NCI-H2196 (cell line): ENCODE measurements around the gene SLC26A11.
"Not testable (repeated sequence)": the region's sequence is repeated elsewhere in the genome, so short reads cannot be mapped to it uniquely, and the experiment has no call there.

Source experiments
- DNase-seq: peaks from one replicate; lab custom pipeline; 2025; ENCODE audit not compliant: unreplicated experiment; lab: John Stamatoyannopoulos, UW

Gene SLC26A11

DNA sequence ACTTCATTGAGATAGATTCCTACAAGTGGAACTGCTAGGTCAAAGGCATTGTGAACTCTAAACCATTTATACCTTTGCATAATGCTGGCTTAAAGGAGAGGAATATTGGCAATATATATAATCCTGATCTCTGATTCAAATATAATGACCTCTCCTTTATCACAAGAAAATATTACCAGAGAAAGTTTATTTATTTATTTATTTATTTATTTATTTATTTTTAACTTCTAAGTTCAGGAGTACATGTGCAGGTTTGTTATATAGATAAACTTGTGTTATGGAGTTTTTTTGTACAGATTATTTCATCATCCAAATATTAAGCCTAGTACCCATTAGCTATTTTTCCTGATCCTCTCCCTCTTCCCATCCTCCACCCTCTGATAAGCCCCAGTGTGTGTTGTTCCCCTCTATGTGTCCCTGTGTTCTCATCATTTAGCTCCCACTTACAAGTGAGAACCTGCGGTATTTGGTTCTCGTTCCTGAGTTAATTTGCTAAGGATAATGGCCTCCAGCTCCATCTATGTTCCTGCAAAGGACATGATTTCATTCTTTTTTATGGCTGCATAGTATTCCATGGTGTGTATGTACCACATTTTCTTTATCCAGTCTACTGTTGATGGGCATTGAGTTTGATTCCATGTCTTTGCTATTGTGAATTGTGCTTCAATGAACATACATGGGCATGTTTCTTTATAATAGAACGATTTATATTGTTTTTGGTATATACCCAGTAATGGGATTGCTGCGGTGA is 79.3 kb downstream of the SLC26A11 start:
- DNase-seq = not testable (repeated sequence)

DNA sequence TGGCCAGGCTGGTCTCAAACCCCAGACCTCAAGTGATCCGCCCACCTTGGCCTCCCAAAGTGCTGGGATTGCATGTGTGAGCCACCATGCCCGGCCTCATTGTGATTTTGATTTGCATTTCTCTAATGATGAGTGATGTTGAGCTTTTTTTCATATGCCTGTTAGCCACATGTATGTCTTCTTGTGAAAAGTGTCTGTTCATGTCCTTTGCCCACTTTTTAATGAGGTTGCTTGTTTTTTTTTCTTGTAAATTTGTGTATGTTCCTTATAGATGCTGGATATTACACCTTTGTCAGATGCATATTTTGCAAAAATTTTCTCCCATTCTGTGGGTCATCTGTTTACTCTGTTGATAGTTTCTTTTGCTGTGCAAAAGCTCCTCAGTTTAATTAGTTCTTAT is 80.5 kb downstream of the SLC26A11 start:
- DNase-seq = not testable (repeated sequence)
